Ammon's horn (tissue), 1 donor: ENCODE data around the gene SNPH.
"Not testable (repeated sequence)": the region's sequence is repeated elsewhere in the genome, so short reads cannot be mapped to it uniquely, and the experiment has no call there.

Source experiments
- DNase-seq: peaks from one replicate; pipeline ENCODE4 v3.0.0-alpha.2; 2016; ENCODE audit warnings: low spot score

The SNPH gene

GRCh38 chr20:1337441-1337840, 71.3 kb downstream of the SNPH start:
- DNase-seq = no peak

- DNase-seq = no peak
These were observed 72.0 kb downstream of the SNPH start for GRCh38 chr20:1338096-1338495.

DNA sequence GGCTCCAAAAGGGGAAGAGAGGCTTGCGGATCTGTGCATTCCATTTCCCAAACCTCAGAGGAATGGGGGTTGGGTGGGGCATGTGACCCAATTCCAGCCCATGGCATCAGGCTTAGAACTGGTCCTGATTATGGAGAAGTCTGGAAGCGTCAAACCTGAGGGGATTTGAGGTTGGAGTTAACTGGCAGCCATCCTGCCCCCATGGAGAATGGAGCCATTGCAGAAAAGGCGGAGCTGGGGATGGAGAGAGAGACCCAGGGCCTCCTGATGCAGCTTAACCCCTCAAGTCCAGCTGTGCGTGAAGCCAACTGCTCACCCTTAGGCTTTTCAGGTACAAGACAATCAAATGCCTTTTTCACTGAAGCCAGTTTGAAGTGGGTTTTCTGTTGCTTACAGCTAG, 72.7 kb downstream of the SNPH start:
- DNase-seq = no peak

GRCh38 chr20:1341561-1342265, 75.6 kb downstream of the SNPH start:
- peak; percentile 58 for DNase-seq

- DNase-seq = not testable (repeated sequence)
These were observed 77.5 kb downstream of the SNPH start for GRCh38 chr20:1343446-1344124.

DNA sequence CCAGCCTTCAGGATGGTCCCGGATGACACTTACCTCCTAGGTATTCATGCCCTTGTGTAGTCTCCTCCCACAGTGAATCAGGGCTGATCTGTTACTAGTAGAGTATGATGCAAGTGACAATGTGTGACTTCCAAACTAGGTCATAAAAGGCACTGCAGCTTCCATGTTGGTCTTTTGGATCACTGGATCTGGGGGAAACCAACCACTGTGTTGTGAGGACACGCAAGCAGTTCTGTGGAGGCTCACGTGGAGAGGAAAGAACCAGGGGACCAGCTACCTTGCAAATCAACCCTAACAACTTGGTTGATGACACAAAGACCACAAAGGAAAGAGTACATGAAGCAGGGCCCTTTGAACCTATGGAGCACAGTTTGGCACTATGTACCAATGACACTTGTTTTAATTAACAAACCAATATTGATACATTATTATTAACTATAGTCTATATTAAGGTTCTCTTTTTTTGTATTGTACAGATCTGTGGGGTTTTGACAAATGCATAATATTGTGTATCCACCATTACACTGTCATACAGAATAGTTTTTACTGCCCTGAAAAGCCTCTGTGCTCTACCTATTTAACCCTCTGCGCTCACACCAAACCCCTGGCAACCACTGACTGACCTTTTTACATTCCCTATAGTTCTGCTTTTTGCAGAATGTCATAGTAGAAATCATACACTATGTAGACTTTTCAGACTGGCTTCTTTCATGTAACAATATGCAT, 79.1 kb downstream of the SNPH start:
- DNase-seq = no peak

DNA sequence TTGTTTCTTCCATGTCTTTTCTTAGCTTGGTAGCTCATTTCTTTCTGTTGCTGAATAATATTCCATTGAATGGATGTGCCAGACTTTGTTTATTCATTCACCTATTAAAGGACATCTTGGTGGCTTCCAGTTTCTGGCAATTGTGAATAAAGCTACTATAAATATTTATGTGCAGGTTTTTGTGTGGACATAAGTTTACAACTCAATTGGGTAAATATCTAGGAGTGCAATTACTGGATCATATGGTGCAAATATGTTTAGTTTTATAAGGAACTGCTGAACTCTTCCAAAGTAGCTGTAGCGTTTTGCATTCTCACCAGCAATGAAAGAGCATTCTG, 79.6 kb downstream of the SNPH start:
- DNase-seq = no peak

GRCh38 chr20:1346315-1346969, 80.3 kb downstream of the SNPH start:
- no peak for DNase-seq

- DNase-seq = no peak
These were observed 87.9 kb downstream of the SNPH start for GRCh38 chr20:1353956-1354355.

DNA sequence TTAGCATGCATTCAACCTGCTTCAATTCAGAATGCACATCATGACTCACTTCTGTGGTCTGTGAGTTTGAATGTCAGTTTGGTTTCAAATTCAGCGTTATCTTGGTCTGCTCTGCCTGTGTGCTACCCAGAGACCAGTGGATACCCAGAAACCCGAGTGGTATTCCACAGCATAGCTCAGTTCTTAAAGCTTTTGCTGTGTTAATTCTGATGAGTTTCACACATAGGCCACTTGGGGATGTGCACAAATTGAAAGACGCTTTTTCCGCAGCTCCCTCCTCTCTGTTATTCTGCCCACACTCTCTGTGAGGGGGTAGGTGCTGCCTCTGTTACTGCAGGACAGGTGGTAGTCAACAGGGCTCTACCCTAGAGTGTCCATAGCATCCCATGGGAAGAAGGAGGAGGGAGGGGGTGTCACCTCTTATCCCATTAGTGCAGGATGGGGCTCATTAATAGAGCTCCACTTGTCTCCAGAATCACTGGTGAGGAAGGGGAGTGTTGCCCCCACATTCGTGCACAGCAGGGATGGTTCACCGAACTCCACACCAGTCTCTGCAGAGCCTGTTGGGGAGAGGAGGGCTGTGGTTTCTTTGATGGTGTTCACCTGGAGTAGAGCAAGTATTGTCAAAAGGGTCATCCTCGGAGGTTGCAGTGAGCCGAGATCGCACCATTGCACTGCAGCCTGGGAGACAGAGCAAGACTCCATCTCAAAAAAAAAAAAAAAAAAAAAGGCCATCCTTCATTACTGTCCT, 92.0 kb downstream of the SNPH start:
- no peak for DNase-seq
